Measurements from ENCODE around the gene TMEM165. TPM values are rescaled to one million over a fixed set of nuclear protein-coding genes. Genes with fewer than 3 reads are reported as not detected.

TMEM165 gene
- total RNA-seq, 1 donor from 2014 or later = 103 TPM

GRCh38 chr4:55450566-55450965, 54.8 kb downstream of the TMEM165 start:
- no peak for DNase-seq (ENCODE audit: low read depth in 2 of 2)

DNA sequence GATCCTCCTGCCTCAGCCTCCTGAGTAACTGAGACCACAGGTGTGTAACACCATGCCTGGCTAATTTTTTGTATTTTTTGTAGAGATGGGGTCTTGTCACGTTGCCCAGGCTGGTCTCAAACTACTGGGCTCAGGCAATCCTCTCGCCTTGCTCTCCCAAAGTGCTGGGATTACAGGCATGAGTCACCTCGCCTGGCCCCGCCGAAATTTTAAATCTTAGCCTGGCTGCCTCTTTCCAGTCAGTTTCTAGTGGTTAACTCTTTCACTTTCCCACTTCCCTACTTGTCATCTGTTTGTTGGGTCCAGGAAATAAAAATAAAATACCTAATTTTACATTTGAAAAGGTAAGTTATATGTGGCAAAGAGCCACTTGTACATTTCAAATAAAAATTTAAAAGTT, 62.4 kb downstream of the TMEM165 start:
- DNase-seq (ENCODE audit: low read depth in 2 of 2) = no peak

- no peak for DNase-seq (ENCODE audit: low read depth in 2 of 2)
Observed at GRCh38 chr4:55458611-55459010, 62.9 kb downstream of the TMEM165 start.

DNA sequence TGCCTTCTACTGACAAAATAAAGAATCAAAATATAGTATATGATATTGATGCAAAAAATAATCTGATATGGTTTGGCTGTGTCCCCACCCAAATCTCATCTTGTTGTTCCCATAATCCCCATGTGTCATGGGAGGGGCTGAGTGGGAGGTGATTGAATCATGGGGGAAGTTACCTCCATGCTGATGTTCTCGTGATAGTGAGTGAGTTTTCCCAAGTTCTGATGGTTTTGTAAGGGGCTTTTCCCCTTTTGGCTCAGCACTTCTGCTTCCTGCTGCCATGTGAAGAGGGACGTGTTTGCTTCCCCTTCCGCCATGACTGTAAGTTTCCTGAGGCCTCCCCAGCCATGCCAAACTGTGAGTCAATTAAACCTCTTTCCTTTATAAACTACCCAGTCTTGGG, 70.2 kb downstream of the TMEM165 start:
- DNase-seq (ENCODE audit: low read depth in 2 of 2) = no peak

DNA sequence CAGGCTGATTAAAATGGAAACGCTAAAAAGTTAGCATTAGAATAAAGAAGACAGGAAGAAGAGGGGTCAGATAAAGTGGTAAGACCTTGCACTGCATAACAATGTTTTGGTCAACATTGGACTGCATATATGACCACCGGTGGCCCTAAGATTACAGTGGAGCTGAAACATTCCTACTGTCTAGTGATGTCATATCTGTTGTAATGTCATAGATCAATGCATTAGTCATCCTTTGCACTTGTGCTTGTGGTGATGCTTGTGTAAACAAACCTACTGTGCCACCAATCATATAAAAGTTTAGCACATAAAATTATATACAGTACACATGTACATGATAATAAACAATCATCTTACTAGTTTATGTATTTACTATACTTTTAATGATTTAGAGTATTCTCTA, 73.0 kb downstream of the TMEM165 start:
- DNase-seq (ENCODE audit: low read depth in 2 of 2) = peak; percentile 1 to 33

GRCh38 chr4:55469979-55470378, 74.2 kb downstream of the TMEM165 start:
- DNase-seq (ENCODE audit: low read depth in 2 of 2) = no peak

Other genes with a start within 250 kb of the TMEM165 start
- gene SRD5A3, start 49.7 kb upstream of the TMEM165 start, total RNA-seq = 9.1 and 10.0 TPM in 2 replicates
- gene CLOCK, start 151.0 kb downstream of the TMEM165 start, total RNA-seq = 14.2 and 17.1 TPM in 2 replicates
- gene PDCL2, start 196.3 kb downstream of the TMEM165 start, total RNA-seq = not detected in 2 replicates
- 0.22 TPM in 1 of 2 replicates, not detected in the other for gene NMU, start 240.3 kb downstream of the TMEM165 start, total RNA-seq